ENCODE data around the gene ABTB2. TPM values are rescaled to one million over a fixed set of nuclear protein-coding genes. Genes with fewer than 3 reads are reported as not detected.
A peak's percentile ranks its signal among the peaks of the same experiment; 100 is the strongest.

Gene ABTB2
- 10 to 100 TPM in 3 of 4 donors, 1 to 10 TPM in 1; 5.4 to 15.6 (median 12.8) TPM for total RNA-seq

DNA sequence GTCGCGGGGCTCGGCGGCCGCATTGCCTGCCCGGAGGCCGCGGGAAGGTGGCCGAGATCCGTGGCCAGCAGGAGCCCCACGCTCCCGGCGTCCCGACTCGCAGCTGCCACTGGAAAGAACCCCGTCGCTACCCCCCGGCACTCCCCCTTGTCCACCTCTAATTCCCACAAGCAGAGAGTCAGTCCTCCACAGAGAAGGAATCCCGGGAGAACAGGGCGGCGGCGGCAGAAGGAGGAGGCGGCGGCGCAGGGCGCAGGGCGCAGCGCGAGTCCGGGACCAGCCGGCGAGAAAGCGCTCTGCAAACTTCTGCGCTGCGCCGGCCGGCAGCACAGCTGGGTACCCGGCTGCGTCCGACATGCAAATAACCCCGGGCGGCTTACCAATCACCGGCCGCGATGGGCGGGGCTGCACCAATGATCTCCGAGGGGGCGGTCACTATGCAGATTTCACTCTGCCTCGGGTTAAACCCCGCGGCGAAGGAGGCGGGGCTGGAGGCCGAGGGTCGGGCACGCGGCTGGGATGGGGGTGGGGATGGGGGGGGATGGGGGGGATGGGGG, at the start of gene ABTB2:
ABTB2 (minus strand) TSS at position 310 of the 557 bp plus-strand sequence.
- no peaks in the 10 kb centered on the region for H3K9me3 ChIP-seq
- 0% methylated on average over 23 of the region's 57 CpGs for WGBS
- H3K27ac ChIP-seq, result peak within 1 kb of the TSS; percentile 77
- peak; percentile 99 for DNase-seq (ENCODE audit: low spot score in 2 of 2)
- peak within 1 kb of the TSS; percentile 66 for H3K4me3 ChIP-seq
- H3K4me1 ChIP-seq, result peaks cover 35% of the 10 kb centered on the region
- no peaks in the 10 kb centered on the region for H3K36me3 ChIP-seq
- H3K27me3 ChIP-seq, result peaks cover 9% of the 10 kb centered on the region
- TF ChIP-seq EP300 (IDR thresholded peaks at IDR 0.05) (no peak), POLR2A (IDR thresholded peaks at IDR 0.05) (peak; percentile 37 to 95), POLR2AphosphoS5 (IDR thresholded peaks at IDR 0.05) (peak in 2 of 3 donors; percentile 54 to 59)
- TF ChIP-seq, protein P1, sequence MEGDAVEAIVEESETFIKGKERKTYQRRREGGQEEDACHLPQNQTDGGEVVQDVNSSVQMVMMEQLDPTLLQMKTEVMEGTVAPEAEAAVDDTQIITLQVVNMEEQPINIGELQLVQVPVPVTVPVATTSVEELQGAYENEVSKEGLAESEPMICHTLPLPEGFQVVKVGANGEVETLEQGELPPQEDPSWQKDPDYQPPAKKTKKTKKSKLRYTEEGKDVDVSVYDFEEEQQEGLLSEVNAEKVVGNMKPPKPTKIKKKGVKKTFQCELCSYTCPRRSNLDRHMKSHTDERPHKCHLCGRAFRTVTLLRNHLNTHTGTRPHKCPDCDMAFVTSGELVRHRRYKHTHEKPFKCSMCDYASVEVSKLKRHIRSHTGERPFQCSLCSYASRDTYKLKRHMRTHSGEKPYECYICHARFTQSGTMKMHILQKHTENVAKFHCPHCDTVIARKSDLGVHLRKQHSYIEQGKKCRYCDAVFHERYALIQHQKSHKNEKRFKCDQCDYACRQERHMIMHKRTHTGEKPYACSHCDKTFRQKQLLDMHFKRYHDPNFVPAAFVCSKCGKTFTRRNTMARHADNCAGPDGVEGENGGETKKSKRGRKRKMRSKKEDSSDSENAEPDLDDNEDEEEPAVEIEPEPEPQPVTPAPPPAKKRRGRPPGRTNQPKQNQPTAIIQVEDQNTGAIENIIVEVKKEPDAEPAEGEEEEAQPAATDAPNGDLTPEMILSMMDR (IDR thresholded peaks at IDR 0.05), result no peak

- Histone ChIP-seq H3K27me3 (no peaks in the 10 kb centered on the region), H3K27ac (peak overlapping the region; percentile 47), H3K4me3 (no peak overlapping the region), H3K36me3 (no peaks in the 10 kb centered on the region), H3K4me1 (peaks cover 26% of the 10 kb centered on the region), H3K9me3 (no peaks in the 10 kb centered on the region)
- peak in 1 of 2 donors; percentile 67 for DNase-seq (ENCODE audit: low spot score in 2 of 2)
- WGBS, result 23% methylated on average over 2 of the region's 2 CpGs
- TF ChIP-seq POLR2A (IDR thresholded peaks at IDR 0.05) (no peak), POLR2AphosphoS5 (IDR thresholded peaks at IDR 0.05) (no peak), EP300 (IDR thresholded peaks at IDR 0.05) (no peak)
- TF ChIP-seq, protein P1 (IDR thresholded peaks at IDR 0.05), result no peak
These were observed 49.5 kb upstream of the ABTB2 start for GRCh38 chr11:34407121-34407813.

DNA sequence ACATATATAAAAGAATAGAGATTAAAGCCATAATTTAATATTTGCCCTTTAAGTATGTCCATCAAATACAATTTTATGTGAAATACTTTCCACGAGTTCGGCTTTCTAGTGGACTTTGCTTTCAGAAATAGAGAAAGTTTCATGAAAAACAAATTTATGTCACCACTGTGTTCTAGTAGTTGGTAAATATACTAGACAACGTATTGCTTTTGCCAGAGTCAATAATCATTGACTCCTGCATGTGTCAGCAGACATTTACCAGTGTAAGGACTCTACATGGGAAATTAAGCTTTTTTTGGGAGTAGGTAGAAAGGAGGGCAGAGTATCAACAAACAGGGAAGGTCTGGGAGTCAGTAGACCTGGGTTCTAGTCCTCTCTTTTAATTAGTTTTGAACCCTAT, 48.6 kb upstream of the ABTB2 start:
- H3K36me3 ChIP-seq, result no peaks in the 10 kb centered on the region
- no peak overlapping the region for H3K4me3 ChIP-seq
- 78% methylated on average over 3 of the region's 3 CpGs for WGBS
- TF ChIP-seq POLR2A (IDR thresholded peaks at IDR 0.05), result no peak
- no peak for TF ChIP-seq POLR2AphosphoS5 (IDR thresholded peaks at IDR 0.05)
- TF ChIP-seq, protein P1 (IDR thresholded peaks at IDR 0.05), result no peak
- TF ChIP-seq EP300 (IDR thresholded peaks at IDR 0.05), result no peak
- no peaks in the 10 kb centered on the region for H3K9me3 ChIP-seq
- H3K27ac ChIP-seq, result peak overlapping the region; percentile 47
- H3K27me3 ChIP-seq, result no peaks in the 10 kb centered on the region
- peaks cover 26% of the 10 kb centered on the region for H3K4me1 ChIP-seq
- DNase-seq (ENCODE audit: low spot score in 2 of 2), result no peak

- Histone ChIP-seq H3K36me3 (no peaks in the 10 kb centered on the region), H3K4me3 (peak overlapping the region; percentile 4), H3K9me3 (no peaks in the 10 kb centered on the region), H3K4me1 (peaks cover 26% of the 10 kb centered on the region), H3K27ac (peak overlapping the region; percentile 25), H3K27me3 (no peaks in the 10 kb centered on the region)
- 24% methylated on average over 5 of the region's 7 CpGs for WGBS
- DNase-seq (ENCODE audit: low spot score in 2 of 2), result no peak
- no peak for TF ChIP-seq POLR2AphosphoS5 (IDR thresholded peaks at IDR 0.05)
- TF ChIP-seq EP300 (IDR thresholded peaks at IDR 0.05), result no peak
- no peak for TF ChIP-seq POLR2A (IDR thresholded peaks at IDR 0.05)
- TF ChIP-seq, protein P1 (IDR thresholded peaks at IDR 0.05), result no peak
These were observed 47.5 kb upstream of the ABTB2 start for GRCh38 chr11:34405079-34405858.

- 83% methylated on average over 6 of the region's 6 CpGs for WGBS
- Histone ChIP-seq H3K36me3 (no peaks in the 10 kb centered on the region), H3K27ac (no peak overlapping the region), H3K27me3 (no peaks in the 10 kb centered on the region), H3K9me3 (no peaks in the 10 kb centered on the region), H3K4me3 (no peak overlapping the region), H3K4me1 (peaks cover 26% of the 10 kb centered on the region)
- TF ChIP-seq, protein P1 (IDR thresholded peaks at IDR 0.05), result no peak
- TF ChIP-seq POLR2A (IDR thresholded peaks at IDR 0.05), result no peak
- no peak for TF ChIP-seq EP300 (IDR thresholded peaks at IDR 0.05)
- no peak for DNase-seq (ENCODE audit: low spot score in 2 of 2)
These were observed 46.5 kb upstream of the ABTB2 start for GRCh38 chr11:34404280-34404679.
